Measurements from ENCODE around the gene PFN3.

PFN3 gene

GRCh38 chr5:177435847-177436536 lies 35.5 kb upstream of the PFN3 start:
- H3K4me1 ChIP-seq (ENCODE audit: control insufficient read depth, insufficient read depth, low read length), result no peaks in the 10 kb centered on the region
- no peaks in the 10 kb centered on the region for H3K27me3 ChIP-seq (ENCODE audit: control insufficient read depth, insufficient read depth, low read length, poor library complexity, severe bottlenecking)
- no peaks in the 10 kb centered on the region for H3K9me3 ChIP-seq (ENCODE audit: control insufficient read depth, low read length)
- peaks cover 13% of the 10 kb centered on the region for H3K36me3 ChIP-seq (ENCODE audit: control insufficient read depth, insufficient read depth, low read length)
- 93% methylated on average over 37 of the region's 37 CpGs for WGBS, 2 experiments
- H3K4me3 ChIP-seq (ENCODE audit: insufficient read depth, low read depth, low read length), result no peak overlapping the region
- no peak overlapping the region for H3K27ac ChIP-seq (ENCODE audit: insufficient read depth, low read depth, low read length, poor library complexity, severe bottlenecking)

- WGBS, 2 experiments, result 95% methylated on average over 20 of the region's 20 CpGs
- H3K9me3 ChIP-seq (ENCODE audit: control insufficient read depth, low read length), result no peaks in the 10 kb centered on the region
- H3K27me3 ChIP-seq (ENCODE audit: control insufficient read depth, insufficient read depth, low read length, poor library complexity, severe bottlenecking), result no peaks in the 10 kb centered on the region
- peaks cover 13% of the 10 kb centered on the region for H3K36me3 ChIP-seq (ENCODE audit: control insufficient read depth, insufficient read depth, low read length)
- H3K4me1 ChIP-seq (ENCODE audit: control insufficient read depth, insufficient read depth, low read length), result no peaks in the 10 kb centered on the region
- no peak overlapping the region for H3K27ac ChIP-seq (ENCODE audit: insufficient read depth, low read depth, low read length, poor library complexity, severe bottlenecking)
- no peak overlapping the region for H3K4me3 ChIP-seq (ENCODE audit: insufficient read depth, low read depth, low read length)
These were observed 34.7 kb upstream of the PFN3 start for GRCh38 chr5:177434942-177435738.

DNA sequence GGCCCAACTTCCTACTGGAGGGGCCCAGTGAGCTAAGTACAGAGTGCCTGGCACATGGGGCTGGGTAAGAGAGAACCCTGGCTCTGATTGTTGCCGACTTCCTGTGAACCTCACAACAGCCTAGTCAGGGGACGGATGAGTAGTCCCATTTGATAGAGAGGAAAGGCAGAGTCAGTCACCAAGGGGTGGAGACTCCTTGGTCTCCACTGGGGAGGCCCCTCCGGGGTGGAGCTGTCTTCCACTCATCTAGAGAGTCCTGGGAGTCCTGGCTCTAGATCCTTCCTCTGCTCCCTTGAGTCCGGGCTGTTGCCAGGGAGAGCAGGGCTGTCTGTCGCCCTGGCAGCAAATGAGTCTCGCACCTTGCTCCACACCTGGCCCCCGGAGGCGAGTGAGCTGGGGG lies 34.0 kb upstream of the PFN3 start:
- Histone ChIP-seq H3K27me3 (ENCODE audit: control insufficient read depth, insufficient read depth, low read length, poor library complexity, severe bottlenecking) (no peaks in the 10 kb centered on the region), H3K27ac (ENCODE audit: insufficient read depth, low read depth, low read length, poor library complexity, severe bottlenecking) (no peak overlapping the region), H3K36me3 (ENCODE audit: control insufficient read depth, insufficient read depth, low read length) (peaks cover 13% of the 10 kb centered on the region), H3K4me3 (ENCODE audit: insufficient read depth, low read depth, low read length) (no peak overlapping the region), H3K4me1 (ENCODE audit: control insufficient read depth, insufficient read depth, low read length) (no peaks in the 10 kb centered on the region), H3K9me3 (ENCODE audit: control insufficient read depth, low read length) (no peaks in the 10 kb centered on the region)
- 95 to 96% methylated on average over 8 of the region's 8 CpGs for whole genome bisulfite sequencing, 2 experiments

DNA sequence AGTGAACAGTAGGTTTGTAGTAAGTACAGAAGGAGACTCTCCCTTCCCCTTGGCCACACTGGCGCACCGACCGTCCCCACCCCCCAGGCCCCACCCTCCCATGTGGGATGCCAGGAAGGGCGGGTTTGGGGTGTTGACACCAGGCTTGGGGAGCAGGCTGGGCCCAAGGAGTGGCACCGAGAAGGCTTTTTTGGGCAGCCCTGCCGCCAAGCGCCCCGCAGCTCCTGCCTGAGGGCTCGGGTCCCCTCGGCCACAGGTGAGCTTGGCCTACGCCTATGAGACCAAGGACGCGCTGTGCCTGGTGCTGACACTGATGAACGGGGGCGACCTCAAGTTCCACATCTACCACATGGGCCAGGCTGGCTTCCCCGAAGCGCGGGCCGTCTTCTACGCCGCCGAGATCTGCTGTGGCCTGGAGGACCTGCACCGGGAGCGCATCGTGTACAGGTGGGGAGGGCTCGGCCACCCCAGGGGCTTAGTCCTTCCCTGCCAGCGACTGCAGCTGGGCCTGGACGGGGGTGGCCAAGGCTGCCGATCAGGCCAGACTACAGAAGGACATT lies 33.3 kb upstream of the PFN3 start:
- peaks cover 13% of the 10 kb centered on the region for H3K36me3 ChIP-seq (ENCODE audit: control insufficient read depth, insufficient read depth, low read length)
- no peaks in the 10 kb centered on the region for H3K4me1 ChIP-seq (ENCODE audit: control insufficient read depth, insufficient read depth, low read length)
- no peaks in the 10 kb centered on the region for H3K27me3 ChIP-seq (ENCODE audit: control insufficient read depth, insufficient read depth, low read length, poor library complexity, severe bottlenecking)
- 96 to 97% methylated on average over 29 of the region's 29 CpGs for WGBS, 2 experiments
- H3K27ac ChIP-seq (ENCODE audit: insufficient read depth, low read depth, low read length, poor library complexity, severe bottlenecking), result no peak overlapping the region
- no peak overlapping the region for H3K4me3 ChIP-seq (ENCODE audit: insufficient read depth, low read depth, low read length)
- H3K9me3 ChIP-seq (ENCODE audit: control insufficient read depth, low read length), result no peaks in the 10 kb centered on the region

DNA sequence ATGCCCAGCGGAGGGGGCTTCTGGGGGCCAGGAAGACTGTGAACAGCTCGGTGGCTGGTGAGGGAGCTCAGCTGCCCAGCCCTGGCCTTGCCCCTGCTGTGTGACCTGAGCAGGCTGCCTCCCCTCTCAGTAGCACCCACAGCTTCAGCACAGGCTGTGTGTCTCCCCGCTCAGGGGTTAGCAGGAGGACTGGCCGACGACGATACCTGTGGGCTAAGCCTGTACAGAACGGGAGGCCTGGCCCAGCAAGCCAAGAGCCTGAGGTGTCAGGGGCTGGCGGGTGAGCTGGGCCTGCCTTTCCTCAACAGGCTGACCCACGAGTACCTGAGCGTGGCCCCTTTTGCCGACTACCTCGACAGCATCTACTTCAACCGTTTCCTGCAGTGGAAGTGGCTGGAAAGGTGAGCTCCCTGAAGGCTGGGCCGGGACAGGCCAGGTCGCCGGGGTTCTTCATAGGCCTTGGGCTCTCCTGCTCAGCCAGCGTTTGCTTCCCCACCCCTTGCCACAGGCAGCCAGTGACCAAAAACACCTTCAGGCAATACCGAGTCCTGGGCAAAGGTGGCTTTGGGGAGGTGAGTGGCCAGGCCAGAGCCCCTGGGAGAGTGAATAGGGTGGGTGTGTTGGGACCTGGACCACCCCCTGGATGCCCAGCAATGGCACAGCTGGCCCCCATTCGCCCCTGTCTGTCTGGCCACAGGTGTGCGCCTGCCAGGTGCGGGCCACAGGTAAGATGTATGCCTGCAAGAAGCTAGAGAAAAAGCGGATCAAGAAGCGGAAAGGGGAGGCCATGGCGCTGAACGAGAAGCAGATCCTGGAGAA lies 32.6 kb upstream of the PFN3 start:
- 91 to 93% methylated on average over 25 of the region's 25 CpGs for whole genome bisulfite sequencing, 2 experiments
- Histone ChIP-seq H3K27ac (ENCODE audit: insufficient read depth, low read depth, low read length, poor library complexity, severe bottlenecking) (no peak overlapping the region), H3K36me3 (ENCODE audit: control insufficient read depth, insufficient read depth, low read length) (peaks cover 13% of the 10 kb centered on the region), H3K4me3 (ENCODE audit: insufficient read depth, low read depth, low read length) (no peak overlapping the region), H3K27me3 (ENCODE audit: control insufficient read depth, insufficient read depth, low read length, poor library complexity, severe bottlenecking) (no peaks in the 10 kb centered on the region), H3K9me3 (ENCODE audit: control insufficient read depth, low read length) (no peaks in the 10 kb centered on the region), H3K4me1 (ENCODE audit: control insufficient read depth, insufficient read depth, low read length) (peaks cover under 1% of the 10 kb centered on the region)

GRCh38 chr5:177432143-177432838 lies 31.8 kb upstream of the PFN3 start:
- Histone ChIP-seq H3K9me3 (ENCODE audit: control insufficient read depth, low read length) (no peaks in the 10 kb centered on the region), H3K27me3 (ENCODE audit: control insufficient read depth, insufficient read depth, low read length, poor library complexity, severe bottlenecking) (no peaks in the 10 kb centered on the region), H3K4me1 (ENCODE audit: control insufficient read depth, insufficient read depth, low read length) (peaks cover 8% of the 10 kb centered on the region), H3K27ac (ENCODE audit: insufficient read depth, low read depth, low read length, poor library complexity, severe bottlenecking) (no peak overlapping the region), H3K36me3 (ENCODE audit: control insufficient read depth, insufficient read depth, low read length) (peaks cover 13% of the 10 kb centered on the region), H3K4me3 (ENCODE audit: insufficient read depth, low read depth, low read length) (no peak overlapping the region)
- WGBS, 2 experiments, result 95% methylated on average over 18 of the region's 18 CpGs

GRCh38 chr5:177431317-177432142 lies 31.1 kb upstream of the PFN3 start:
- 95 to 96% methylated on average over 29 of the region's 29 CpGs for WGBS, 2 experiments
- no peak overlapping the region for H3K27ac ChIP-seq (ENCODE audit: insufficient read depth, low read depth, low read length, poor library complexity, severe bottlenecking)
- H3K4me1 ChIP-seq (ENCODE audit: control insufficient read depth, insufficient read depth, low read length), result peaks cover 12% of the 10 kb centered on the region
- no peak overlapping the region for H3K4me3 ChIP-seq (ENCODE audit: insufficient read depth, low read depth, low read length)
- H3K36me3 ChIP-seq (ENCODE audit: control insufficient read depth, insufficient read depth, low read length), result peaks cover 13% of the 10 kb centered on the region
- no peaks in the 10 kb centered on the region for H3K9me3 ChIP-seq (ENCODE audit: control insufficient read depth, low read length)
- H3K27me3 ChIP-seq (ENCODE audit: control insufficient read depth, insufficient read depth, low read length, poor library complexity, severe bottlenecking), result no peaks in the 10 kb centered on the region

DNA sequence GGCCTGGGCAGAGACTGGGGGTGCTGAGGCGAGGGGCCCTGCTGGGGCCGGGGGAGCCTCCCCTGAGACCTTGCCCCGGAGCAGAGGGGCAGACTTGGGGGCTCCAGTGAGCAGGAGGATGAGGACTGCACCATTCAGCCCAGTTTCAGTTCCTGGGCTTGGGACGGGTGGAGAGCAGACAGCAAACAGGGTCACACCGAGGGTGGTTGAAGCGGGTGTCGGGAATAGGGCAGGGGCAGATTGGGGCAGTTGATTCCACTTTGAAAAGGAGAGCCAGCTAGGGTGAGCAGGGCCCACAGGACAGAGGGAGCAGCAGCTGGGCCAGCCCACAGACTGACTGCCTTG lies 30.5 kb upstream of the PFN3 start:
- Histone ChIP-seq H3K27me3 (ENCODE audit: control insufficient read depth, insufficient read depth, low read length, poor library complexity, severe bottlenecking) (no peaks in the 10 kb centered on the region), H3K27ac (ENCODE audit: insufficient read depth, low read depth, low read length, poor library complexity, severe bottlenecking) (no peak overlapping the region), H3K4me3 (ENCODE audit: insufficient read depth, low read depth, low read length) (no peak overlapping the region), H3K9me3 (ENCODE audit: control insufficient read depth, low read length) (no peaks in the 10 kb centered on the region), H3K36me3 (ENCODE audit: control insufficient read depth, insufficient read depth, low read length) (peaks cover 13% of the 10 kb centered on the region), H3K4me1 (ENCODE audit: control insufficient read depth, insufficient read depth, low read length) (peaks cover 12% of the 10 kb centered on the region)
- WGBS, 2 experiments, result 88 to 89% methylated on average over 7 of the region's 7 CpGs
